ENCODE measurements around the gene POU1F1.

The POU1F1 gene, protein sequence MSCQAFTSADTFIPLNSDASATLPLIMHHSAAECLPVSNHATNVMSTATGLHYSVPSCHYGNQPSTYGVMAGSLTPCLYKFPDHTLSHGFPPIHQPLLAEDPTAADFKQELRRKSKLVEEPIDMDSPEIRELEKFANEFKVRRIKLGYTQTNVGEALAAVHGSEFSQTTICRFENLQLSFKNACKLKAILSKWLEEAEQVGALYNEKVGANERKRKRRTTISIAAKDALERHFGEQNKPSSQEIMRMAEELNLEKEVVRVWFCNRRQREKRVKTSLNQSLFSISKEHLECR

DNA sequence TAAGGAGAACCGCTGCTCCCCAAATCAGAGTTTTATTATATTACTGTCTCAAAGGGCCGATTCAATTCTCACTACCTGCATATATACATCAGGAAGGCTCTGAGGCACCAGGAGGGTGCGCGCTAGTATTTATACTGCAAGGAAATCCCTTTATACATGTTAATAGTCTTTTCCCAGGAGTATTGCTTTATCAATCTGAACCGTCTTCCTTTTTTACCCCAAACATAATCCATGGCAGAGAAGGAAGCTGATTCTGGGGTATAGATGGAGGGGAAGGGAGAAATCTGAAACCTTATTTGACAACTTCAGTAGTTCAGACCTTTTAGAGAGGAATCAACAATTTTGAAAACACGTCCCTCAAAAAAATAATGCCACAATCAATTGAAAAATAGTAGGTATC is at the start of gene POU1F1:
POU1F1 (minus strand) TSS at position 101 of the 400 bp plus-strand sequence. CDS start 122 bp downstream, outside the sequence.
- Histone ChIP-seq H3K9ac (ENCODE audit: low read length in 5 of 5) (no peak within 1 kb of the TSS), H3K27ac (ENCODE audit: low read depth, low read length) (no peak within 1 kb of the TSS), H3K4me1 (ENCODE audit: control insufficient read depth in 5 of 5, insufficient read depth in 5 of 5, low read length in 5 of 5) (peaks cover 0 to 1% (median 0%) of the 10 kb centered on the region in 5 donors), H3K9me3 (ENCODE audit: control insufficient read depth in 5 of 5, low read length in 5 of 5) (no peaks in the 10 kb centered on the region), H3K4me3 (ENCODE audit: low read depth in 1 of 5, low read length in 5 of 5) (no peak within 1 kb of the TSS), H3K27me3 (ENCODE audit: control insufficient read depth in 5 of 5, insufficient read depth in 4 of 5, low read length in 5 of 5) (no peaks in the 10 kb centered on the region), H3K36me3 (ENCODE audit: control insufficient read depth in 5 of 5, insufficient read depth in 5 of 5, low read length in 5 of 5) (no peaks in the 10 kb centered on the region)

DNA sequence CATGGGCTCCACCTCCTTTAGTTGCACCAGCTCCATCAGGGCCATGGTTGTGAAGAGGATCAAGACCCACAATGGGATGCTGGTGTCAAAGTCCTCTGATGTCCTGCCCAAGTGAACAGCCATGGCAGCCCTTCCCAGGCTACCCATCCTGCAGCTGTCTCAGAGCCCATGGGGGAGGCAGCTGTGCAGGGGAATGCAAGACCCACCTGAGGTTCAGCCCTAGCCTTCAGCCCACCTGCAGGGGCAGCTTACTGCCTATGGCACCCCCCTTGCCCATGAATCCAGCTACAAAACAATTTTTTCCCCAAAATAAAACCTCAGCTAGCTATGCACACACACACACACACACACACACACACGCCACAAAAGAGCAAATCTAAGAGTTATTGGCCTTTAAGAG is 48.2 kb upstream of the POU1F1 start:
- H3K36me3 ChIP-seq (ENCODE audit: control insufficient read depth in 5 of 5, insufficient read depth in 5 of 5, low read length in 5 of 5) = no peaks in the 10 kb centered on the region
- H3K27me3 ChIP-seq (ENCODE audit: control insufficient read depth in 5 of 5, insufficient read depth in 4 of 5, low read length in 5 of 5) = peaks cover 0 to 6% (median 0%) of the 10 kb centered on the region in 5 donors
- H3K27ac ChIP-seq (ENCODE audit: low read depth, low read length) = no peak overlapping the region
- H3K4me1 ChIP-seq (ENCODE audit: control insufficient read depth in 5 of 5, insufficient read depth in 5 of 5, low read length in 5 of 5) = no peaks in the 10 kb centered on the region
- H3K4me3 ChIP-seq (ENCODE audit: low read depth in 1 of 5, low read length in 5 of 5) = no peak overlapping the region
- H3K9ac ChIP-seq (ENCODE audit: low read length in 5 of 5) = no peak overlapping the region
- peaks cover 0 to 3% (median 0%) of the 10 kb centered on the region in 5 donors for H3K9me3 ChIP-seq (ENCODE audit: control insufficient read depth in 5 of 5, low read length in 5 of 5)

DNA sequence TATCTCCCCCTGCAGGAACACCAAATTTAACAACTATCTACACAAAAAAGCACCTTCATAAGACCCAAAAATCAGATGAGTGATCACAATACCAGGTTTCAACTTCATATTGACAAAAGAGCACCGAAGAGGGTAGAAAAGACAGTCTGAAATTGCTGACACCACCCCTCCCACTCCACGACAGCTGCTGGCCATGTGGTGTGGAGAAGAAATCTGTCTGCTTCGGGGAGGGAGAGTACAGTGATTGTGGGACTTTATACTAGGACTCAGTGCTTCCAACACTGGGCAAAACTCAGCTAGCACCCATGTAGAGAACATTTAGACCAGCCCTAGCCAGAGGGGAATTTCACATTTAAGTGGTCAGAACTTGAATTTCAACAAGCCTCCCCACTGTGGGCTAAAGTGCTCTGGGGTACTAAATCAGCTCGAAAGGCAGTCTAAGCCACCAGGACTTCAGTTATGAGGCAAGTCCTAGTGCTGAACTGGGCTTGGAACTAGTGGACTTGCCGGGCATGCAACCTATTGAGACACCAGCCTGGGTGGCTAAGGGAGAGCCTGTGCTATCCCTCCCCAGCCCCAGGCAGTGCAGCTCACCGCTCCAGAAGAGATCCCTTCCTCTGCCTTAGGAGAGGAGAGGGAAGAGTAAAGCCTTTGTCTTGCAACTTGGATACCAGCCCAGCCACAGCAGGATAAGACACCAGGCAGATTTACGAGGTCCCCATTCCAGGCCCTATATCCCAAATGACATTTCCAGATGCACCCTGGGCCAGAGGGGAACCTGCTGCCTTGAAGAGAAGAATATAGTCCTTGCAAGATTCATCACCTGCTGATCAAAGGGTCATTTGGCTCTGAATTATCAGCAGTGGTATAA is 44.6 kb upstream of the POU1F1 start:
- Histone ChIP-seq H3K9me3 (ENCODE audit: control insufficient read depth in 5 of 5, low read length in 5 of 5) (peaks cover 0 to 2% (median 0%) of the 10 kb centered on the region in 5 donors), H3K4me1 (ENCODE audit: control insufficient read depth in 5 of 5, insufficient read depth in 5 of 5, low read length in 5 of 5) (no peaks in the 10 kb centered on the region), H3K4me3 (ENCODE audit: low read depth in 1 of 5, low read length in 5 of 5) (no peak overlapping the region), H3K9ac (ENCODE audit: low read length in 5 of 5) (no peak overlapping the region), H3K36me3 (ENCODE audit: control insufficient read depth in 5 of 5, insufficient read depth in 5 of 5, low read length in 5 of 5) (no peaks in the 10 kb centered on the region), H3K27me3 (ENCODE audit: control insufficient read depth in 5 of 5, insufficient read depth in 4 of 5, low read length in 5 of 5) (peaks cover 0 to 6% (median 0%) of the 10 kb centered on the region in 5 donors), H3K27ac (ENCODE audit: low read depth, low read length) (no peak overlapping the region)

DNA sequence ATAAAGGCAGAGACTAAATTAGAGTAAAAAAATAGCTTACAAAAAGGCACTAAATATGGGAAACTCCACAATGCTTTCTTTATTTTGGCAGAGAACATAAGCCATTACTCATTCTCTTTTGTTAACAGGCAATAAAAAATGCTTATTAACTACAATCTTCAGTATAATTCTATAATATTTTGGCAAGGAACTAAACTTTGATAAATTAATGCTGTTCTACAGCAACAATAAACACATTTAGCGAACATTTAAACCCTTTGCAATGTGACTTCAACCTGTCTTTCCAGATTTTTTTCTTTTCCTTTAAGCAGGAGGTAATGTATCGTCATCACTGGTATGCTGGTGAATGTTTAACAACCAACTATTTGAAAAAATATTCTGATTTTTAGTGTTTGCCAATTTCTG is 42.2 kb upstream of the POU1F1 start:
- Histone ChIP-seq H3K4me3 (ENCODE audit: low read depth in 1 of 5, low read length in 5 of 5) (no peak overlapping the region), H3K9ac (ENCODE audit: low read length in 5 of 5) (no peak overlapping the region), H3K4me1 (ENCODE audit: control insufficient read depth in 5 of 5, insufficient read depth in 5 of 5, low read length in 5 of 5) (no peaks in the 10 kb centered on the region), H3K27ac (ENCODE audit: low read depth, low read length) (no peak overlapping the region), H3K27me3 (ENCODE audit: control insufficient read depth in 5 of 5, insufficient read depth in 4 of 5, low read length in 5 of 5) (peaks cover 0 to 4% (median 0%) of the 10 kb centered on the region in 5 donors), H3K9me3 (ENCODE audit: control insufficient read depth in 5 of 5, low read length in 5 of 5) (no peaks in the 10 kb centered on the region), H3K36me3 (ENCODE audit: control insufficient read depth in 5 of 5, insufficient read depth in 5 of 5, low read length in 5 of 5) (no peaks in the 10 kb centered on the region)

DNA sequence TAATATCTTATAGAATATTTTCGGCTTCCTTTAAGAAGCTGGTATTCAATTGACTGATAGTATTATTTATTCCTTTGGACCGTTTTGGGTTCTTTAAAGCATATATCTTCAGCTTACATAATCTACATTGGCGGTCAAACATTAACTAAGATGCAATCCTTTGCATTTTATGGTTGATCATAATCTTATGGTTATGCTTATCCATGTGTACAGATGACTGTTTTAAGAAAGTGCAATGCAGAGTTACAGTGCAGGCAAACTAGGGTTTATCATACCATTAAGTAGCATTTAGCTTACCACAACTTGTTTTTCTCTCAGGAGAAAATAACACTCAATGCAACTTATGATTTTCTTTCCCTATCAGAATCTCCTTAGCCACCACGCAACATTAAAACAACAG is 41.4 kb upstream of the POU1F1 start:
- Histone ChIP-seq H3K9me3 (ENCODE audit: control insufficient read depth in 5 of 5, low read length in 5 of 5) (no peaks in the 10 kb centered on the region), H3K27me3 (ENCODE audit: control insufficient read depth in 5 of 5, insufficient read depth in 4 of 5, low read length in 5 of 5) (peaks cover 0 to 4% (median 0%) of the 10 kb centered on the region in 5 donors), H3K36me3 (ENCODE audit: control insufficient read depth in 5 of 5, insufficient read depth in 5 of 5, low read length in 5 of 5) (no peaks in the 10 kb centered on the region), H3K4me3 (ENCODE audit: low read depth in 1 of 5, low read length in 5 of 5) (no peak overlapping the region), H3K9ac (ENCODE audit: low read length in 5 of 5) (no peak overlapping the region), H3K4me1 (ENCODE audit: control insufficient read depth in 5 of 5, insufficient read depth in 5 of 5, low read length in 5 of 5) (no peaks in the 10 kb centered on the region), H3K27ac (ENCODE audit: low read depth, low read length) (no peak overlapping the region)

DNA sequence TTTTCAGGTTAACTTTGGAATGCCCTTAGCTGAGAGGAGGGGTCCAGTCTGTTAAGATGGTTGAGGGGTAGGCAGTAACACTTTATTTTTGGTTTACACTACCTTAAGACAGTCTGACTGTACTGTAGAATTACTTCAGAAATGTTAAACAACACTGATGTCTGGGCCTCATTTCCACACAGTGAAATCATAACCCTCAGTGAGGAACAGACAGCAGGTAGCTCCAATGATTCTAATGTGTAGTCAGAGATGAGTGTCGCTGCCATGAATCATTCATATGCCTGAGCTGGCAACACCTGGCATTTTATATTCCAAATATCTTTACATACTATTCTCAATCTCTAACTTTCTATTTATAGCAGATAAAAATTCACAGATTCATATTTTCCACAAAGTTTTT is 37.3 kb upstream of the POU1F1 start:
- H3K36me3 ChIP-seq (ENCODE audit: control insufficient read depth in 5 of 5, insufficient read depth in 5 of 5, low read length in 5 of 5) = no peaks in the 10 kb centered on the region
- no peaks in the 10 kb centered on the region for H3K4me1 ChIP-seq (ENCODE audit: control insufficient read depth in 5 of 5, insufficient read depth in 5 of 5, low read length in 5 of 5)
- H3K9me3 ChIP-seq (ENCODE audit: control insufficient read depth in 5 of 5, low read length in 5 of 5) = no peaks in the 10 kb centered on the region
- H3K27me3 ChIP-seq (ENCODE audit: control insufficient read depth in 5 of 5, insufficient read depth in 4 of 5, low read length in 5 of 5) = no peaks in the 10 kb centered on the region
- H3K4me3 ChIP-seq (ENCODE audit: low read depth in 1 of 5, low read length in 5 of 5) = no peak overlapping the region
- H3K27ac ChIP-seq (ENCODE audit: low read depth, low read length) = no peak overlapping the region
- no peak overlapping the region for H3K9ac ChIP-seq (ENCODE audit: low read length in 5 of 5)

DNA sequence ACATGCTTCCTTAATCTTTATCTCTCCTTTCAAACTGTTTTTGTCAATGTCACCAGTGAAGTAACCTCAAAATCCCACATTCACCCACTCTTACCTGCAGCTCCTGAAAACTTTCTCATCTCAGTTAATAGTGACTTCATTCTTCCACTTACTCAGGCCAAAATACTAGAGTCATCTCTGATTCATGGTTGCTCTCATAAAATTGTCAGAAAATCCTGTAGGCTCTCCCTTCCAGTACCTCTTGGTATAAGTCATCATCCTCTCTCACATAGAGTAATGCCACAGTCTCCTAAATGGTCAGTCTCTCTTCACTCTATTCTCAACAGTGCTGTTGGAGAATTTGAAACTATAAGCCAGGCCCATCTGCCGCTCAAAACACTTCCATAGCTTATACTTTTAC is 34.9 kb upstream of the POU1F1 start:
- H3K36me3 ChIP-seq (ENCODE audit: control insufficient read depth in 5 of 5, insufficient read depth in 5 of 5, low read length in 5 of 5) = no peaks in the 10 kb centered on the region
- H3K27ac ChIP-seq (ENCODE audit: low read depth, low read length) = no peak overlapping the region
- no peak overlapping the region for H3K9ac ChIP-seq (ENCODE audit: low read length in 5 of 5)
- no peaks in the 10 kb centered on the region for H3K27me3 ChIP-seq (ENCODE audit: control insufficient read depth in 5 of 5, insufficient read depth in 4 of 5, low read length in 5 of 5)
- H3K4me3 ChIP-seq (ENCODE audit: low read depth in 1 of 5, low read length in 5 of 5) = no peak overlapping the region
- no peaks in the 10 kb centered on the region for H3K4me1 ChIP-seq (ENCODE audit: control insufficient read depth in 5 of 5, insufficient read depth in 5 of 5, low read length in 5 of 5)
- no peaks in the 10 kb centered on the region for H3K9me3 ChIP-seq (ENCODE audit: control insufficient read depth in 5 of 5, low read length in 5 of 5)

DNA sequence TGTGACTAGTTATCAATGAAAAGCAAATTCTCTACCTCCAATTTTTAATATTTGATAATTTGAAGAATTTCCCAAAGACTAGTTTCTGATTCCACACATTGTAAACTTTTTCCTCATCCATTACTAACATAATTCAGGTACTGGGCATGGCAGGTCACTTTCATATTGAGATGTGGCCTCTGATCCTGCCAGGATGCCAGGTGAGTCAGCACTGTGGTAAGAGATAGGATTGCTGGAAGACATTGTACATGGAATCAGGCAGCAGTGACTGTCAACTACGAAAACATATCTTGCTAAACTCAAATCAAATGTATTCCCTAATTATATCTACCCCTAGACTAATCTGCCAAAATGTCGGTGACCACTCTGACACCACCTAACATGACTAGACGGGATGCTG is 33.2 kb upstream of the POU1F1 start:
- Histone ChIP-seq H3K9me3 (ENCODE audit: control insufficient read depth in 5 of 5, low read length in 5 of 5) (peaks cover 0 to 4% (median 0%) of the 10 kb centered on the region in 5 donors), H3K27ac (ENCODE audit: low read depth, low read length) (no peak overlapping the region), H3K36me3 (ENCODE audit: control insufficient read depth in 5 of 5, insufficient read depth in 5 of 5, low read length in 5 of 5) (no peaks in the 10 kb centered on the region), H3K27me3 (ENCODE audit: control insufficient read depth in 5 of 5, insufficient read depth in 4 of 5, low read length in 5 of 5) (no peaks in the 10 kb centered on the region), H3K4me3 (ENCODE audit: low read depth in 1 of 5, low read length in 5 of 5) (no peak overlapping the region), H3K4me1 (ENCODE audit: control insufficient read depth in 5 of 5, insufficient read depth in 5 of 5, low read length in 5 of 5) (no peaks in the 10 kb centered on the region), H3K9ac (ENCODE audit: low read length in 5 of 5) (no peak overlapping the region)

DNA sequence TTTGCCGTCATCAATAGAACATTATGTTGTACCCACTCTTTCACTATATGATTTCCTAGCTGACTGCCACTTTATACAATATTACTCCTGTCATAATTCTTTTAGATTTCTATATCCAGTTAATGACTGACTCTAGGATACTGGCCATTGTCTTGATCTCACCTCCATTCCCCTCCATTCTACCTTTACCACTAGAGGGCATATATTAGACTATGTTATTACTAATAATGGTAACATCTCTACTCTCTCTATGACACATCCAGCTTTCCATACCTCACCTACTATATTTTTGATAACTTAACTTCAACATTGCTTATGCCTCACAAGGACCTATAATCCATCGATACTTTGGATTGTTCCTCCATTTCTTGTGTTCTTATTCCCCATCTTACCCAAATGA is 31.4 kb upstream of the POU1F1 start:
- Histone ChIP-seq H3K4me1 (ENCODE audit: control insufficient read depth in 5 of 5, insufficient read depth in 5 of 5, low read length in 5 of 5) (no peaks in the 10 kb centered on the region), H3K27me3 (ENCODE audit: control insufficient read depth in 5 of 5, insufficient read depth in 4 of 5, low read length in 5 of 5) (no peaks in the 10 kb centered on the region), H3K9ac (ENCODE audit: low read length in 5 of 5) (no peak overlapping the region), H3K9me3 (ENCODE audit: control insufficient read depth in 5 of 5, low read length in 5 of 5) (peaks cover 0 to 4% (median 0%) of the 10 kb centered on the region in 5 donors), H3K4me3 (ENCODE audit: low read depth in 1 of 5, low read length in 5 of 5) (no peak overlapping the region), H3K36me3 (ENCODE audit: control insufficient read depth in 5 of 5, insufficient read depth in 5 of 5, low read length in 5 of 5) (no peaks in the 10 kb centered on the region), H3K27ac (ENCODE audit: low read depth, low read length) (no peak overlapping the region)

DNA sequence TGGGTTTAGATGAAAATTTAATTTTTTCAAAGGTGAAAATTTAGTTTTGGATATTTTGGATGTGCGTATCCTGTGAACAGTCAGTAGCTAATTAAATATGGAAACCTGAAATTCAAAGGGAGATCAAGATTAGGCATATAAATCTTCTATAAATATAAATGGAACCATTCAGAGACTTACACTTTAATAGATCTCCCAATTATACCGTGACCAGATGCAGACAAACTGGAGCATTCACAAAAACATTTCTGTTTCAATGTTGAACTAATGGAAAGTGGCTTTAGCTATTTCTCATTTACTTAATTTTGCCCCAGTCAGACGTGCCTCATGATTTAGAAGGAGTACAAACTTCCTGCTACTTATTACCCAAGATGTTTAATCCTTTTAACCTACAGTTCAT is 29.1 kb upstream of the POU1F1 start:
- no peak overlapping the region for H3K27ac ChIP-seq (ENCODE audit: low read depth, low read length)
- no peak overlapping the region for H3K4me3 ChIP-seq (ENCODE audit: low read depth in 1 of 5, low read length in 5 of 5)
- no peaks in the 10 kb centered on the region for H3K36me3 ChIP-seq (ENCODE audit: control insufficient read depth in 5 of 5, insufficient read depth in 5 of 5, low read length in 5 of 5)
- no peak overlapping the region for H3K9ac ChIP-seq (ENCODE audit: low read length in 5 of 5)
- peaks cover 0 to 4% (median 0%) of the 10 kb centered on the region in 5 donors for H3K9me3 ChIP-seq (ENCODE audit: control insufficient read depth in 5 of 5, low read length in 5 of 5)
- no peaks in the 10 kb centered on the region for H3K4me1 ChIP-seq (ENCODE audit: control insufficient read depth in 5 of 5, insufficient read depth in 5 of 5, low read length in 5 of 5)
- H3K27me3 ChIP-seq (ENCODE audit: control insufficient read depth in 5 of 5, insufficient read depth in 4 of 5, low read length in 5 of 5) = no peaks in the 10 kb centered on the region
